22Rv1 (cell line): ENCODE results near the gene ISCA2.

Experiments
- H3K27ac ChIP-seq: fragments of 450-650 bp; 2 replicates; pipeline ENCODE4 v1.5.1; 2017
- ZFX ChIP-seq: fragments of 450-650 bp; IDR thresholded peaks from 2 replicates; pipeline ENCODE4 v1.6.1; 2017; ENCODE audit warnings: antibody characterized with exemption, borderline replicate concordance
- TF ChIP-seq, protein P1 (sequence below): fragments of 450-650 bp; IDR thresholded peaks from 2 replicates; pipeline ENCODE4 v1.5.1; 2017; ENCODE audit warnings: mild to moderate bottlenecking

ISCA2 gene

DNA sequence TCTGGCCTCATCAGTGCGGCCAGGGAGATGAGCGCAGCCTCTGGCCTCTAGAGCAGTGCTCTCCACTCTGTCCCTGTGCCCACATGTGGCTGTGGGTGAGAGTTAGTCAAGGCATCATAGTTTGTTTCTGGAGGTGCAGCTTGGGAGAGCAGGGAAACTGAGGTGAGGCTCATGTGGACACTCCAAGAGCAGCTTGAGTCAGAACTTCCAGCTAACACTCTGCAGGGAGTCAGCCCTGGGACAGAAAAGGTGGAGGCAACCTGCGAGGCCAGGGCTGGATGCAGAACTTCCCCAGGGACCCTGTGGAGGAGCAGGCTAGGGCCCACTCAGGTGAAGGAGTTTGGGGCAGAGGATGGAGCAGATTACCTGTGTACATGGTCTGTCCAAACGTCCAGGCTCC lies 10.8 kb downstream of the ISCA2 start:
- no peak for TF ChIP-seq ZFX
- TF ChIP-seq, protein P1, sequence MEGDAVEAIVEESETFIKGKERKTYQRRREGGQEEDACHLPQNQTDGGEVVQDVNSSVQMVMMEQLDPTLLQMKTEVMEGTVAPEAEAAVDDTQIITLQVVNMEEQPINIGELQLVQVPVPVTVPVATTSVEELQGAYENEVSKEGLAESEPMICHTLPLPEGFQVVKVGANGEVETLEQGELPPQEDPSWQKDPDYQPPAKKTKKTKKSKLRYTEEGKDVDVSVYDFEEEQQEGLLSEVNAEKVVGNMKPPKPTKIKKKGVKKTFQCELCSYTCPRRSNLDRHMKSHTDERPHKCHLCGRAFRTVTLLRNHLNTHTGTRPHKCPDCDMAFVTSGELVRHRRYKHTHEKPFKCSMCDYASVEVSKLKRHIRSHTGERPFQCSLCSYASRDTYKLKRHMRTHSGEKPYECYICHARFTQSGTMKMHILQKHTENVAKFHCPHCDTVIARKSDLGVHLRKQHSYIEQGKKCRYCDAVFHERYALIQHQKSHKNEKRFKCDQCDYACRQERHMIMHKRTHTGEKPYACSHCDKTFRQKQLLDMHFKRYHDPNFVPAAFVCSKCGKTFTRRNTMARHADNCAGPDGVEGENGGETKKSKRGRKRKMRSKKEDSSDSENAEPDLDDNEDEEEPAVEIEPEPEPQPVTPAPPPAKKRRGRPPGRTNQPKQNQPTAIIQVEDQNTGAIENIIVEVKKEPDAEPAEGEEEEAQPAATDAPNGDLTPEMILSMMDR = no peak
- H3K27ac ChIP-seq = no peak overlapping the region

DNA sequence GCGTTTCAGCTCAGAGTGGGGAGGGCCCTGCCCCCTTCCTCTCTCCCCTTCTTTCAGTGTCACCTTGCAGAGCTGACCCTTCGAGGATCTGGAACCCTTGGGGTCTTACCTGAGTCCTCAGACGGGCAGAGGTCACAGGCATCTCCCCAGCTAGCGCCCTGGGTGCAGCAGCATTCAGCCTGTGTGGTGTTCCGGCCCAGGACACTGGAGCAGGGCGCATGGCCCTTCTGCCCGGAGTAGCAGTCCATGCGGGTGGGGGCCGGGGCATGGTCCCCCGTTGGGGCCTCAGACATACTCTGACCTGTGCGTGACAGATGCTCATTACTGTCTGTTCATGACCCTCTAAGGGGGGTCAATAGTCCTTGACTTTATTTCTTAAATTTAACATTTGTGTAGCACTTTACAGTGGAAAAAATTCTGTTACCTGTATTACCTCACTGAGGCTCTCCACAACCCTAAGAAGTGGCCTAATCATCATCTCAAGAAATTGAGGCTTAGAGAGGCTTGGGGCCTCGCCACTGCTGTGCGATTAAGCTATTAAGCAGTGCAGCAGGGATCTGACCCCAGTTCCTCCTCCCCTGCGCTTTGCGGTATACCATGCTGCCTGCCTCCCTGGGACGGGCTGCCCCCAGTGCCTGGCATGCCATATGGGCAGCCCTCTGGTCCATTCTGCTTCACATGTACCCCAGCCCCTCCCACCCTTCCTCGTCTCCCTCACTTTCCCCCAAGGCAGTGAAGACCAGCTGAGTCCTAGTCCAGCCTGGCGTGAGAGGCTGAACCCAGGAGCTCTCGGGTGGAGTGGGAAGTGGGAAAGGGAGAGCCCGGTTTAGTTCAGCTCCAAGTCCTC lies 11.5 kb downstream of the ISCA2 start:
- no peak overlapping the region for H3K27ac ChIP-seq
- TF ChIP-seq ZFX = no peak
- TF ChIP-seq, protein P1 = no peak

DNA sequence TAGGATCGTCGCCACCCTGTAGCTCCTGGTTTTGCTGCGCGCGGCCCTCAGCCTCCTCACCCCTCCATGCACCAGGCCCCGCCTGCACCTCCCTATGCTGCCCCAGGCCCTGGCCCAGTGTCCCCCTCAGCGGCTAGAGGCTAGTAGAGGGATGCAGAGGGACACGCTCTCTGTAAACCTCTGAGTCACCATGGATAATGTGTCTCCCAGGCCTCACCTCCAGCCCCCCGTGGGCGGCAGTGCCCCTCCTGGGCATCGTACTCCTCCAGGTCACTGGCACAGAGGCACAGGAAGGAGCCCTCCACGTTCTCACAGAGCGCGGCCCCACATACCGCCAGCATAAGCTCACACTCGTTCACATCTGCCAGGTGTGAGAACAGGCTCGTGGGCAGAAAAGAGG lies 12.3 kb downstream of the ISCA2 start:
- no peak overlapping the region for H3K27ac ChIP-seq
- TF ChIP-seq ZFX = no peak
- TF ChIP-seq, protein P1 = no peak

DNA sequence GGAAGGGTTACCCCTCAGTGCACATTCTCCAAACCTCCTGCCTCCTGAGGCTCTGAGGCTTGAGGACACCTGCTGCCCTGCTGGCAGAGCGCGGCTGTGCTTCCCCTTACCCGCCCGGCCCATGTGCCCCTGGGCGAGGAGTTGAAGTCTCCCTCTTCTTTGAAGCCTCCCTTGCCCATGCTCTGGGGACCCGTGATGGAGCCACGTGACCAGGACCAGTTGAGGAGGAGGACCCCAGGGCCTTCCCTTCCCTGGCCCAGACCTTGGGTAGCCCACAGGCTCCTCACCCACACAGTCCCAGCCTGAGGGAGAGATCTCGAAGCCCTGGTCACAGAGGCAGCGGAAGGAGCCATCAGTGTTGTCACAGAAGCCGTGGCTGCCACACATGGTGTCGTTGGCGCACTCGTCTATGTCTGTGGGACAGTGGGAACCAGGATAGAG lies 12.9 kb downstream of the ISCA2 start:
- H3K27ac ChIP-seq = no peak overlapping the region
- TF ChIP-seq, protein P1 = no peak
- TF ChIP-seq ZFX = no peak

DNA sequence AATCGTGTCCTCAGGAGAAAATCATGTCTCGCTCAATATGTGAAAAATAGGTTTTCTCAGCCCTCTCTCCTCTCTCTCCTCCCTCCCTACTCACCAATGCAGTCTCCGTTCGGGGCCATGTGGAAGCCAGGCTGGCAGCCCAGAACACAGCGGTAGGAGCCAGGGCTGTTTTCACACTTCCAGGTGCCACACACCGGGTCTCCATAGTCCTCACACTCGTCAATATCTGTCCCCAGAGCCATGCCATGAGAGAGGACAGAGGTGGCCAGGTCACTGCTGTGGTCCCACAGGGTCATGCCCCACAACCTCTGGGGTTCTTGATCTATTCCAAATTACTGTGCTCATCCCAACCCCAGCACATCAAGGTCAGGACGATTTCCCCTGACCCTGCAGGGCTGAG lies 13.5 kb downstream of the ISCA2 start:
- H3K27ac ChIP-seq = no peak overlapping the region
- TF ChIP-seq, protein P1 = no peak
- no peak for TF ChIP-seq ZFX

DNA sequence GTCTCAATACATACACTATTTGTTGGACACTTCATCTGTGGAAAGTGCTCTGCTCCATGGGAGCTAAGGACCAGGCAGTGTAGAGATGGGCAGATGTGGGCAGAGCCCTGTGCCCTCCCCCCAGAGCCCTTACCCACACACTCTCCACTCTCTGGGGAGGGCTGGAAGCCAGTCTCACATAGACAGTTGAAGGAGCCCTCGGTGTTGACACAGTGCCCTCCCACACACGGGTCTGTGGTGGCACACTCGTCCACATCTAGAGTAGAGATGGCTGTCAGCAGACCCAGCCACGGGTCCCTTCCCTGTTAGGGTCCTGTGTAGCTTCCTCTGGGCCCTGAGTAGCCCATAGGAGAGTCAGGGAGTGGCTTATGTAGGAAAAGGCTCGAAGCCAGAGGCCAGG lies 14.3 kb downstream of the ISCA2 start:
- TF ChIP-seq, protein P1 = no peak
- no peak for TF ChIP-seq ZFX
- H3K27ac ChIP-seq = no peak overlapping the region

DNA sequence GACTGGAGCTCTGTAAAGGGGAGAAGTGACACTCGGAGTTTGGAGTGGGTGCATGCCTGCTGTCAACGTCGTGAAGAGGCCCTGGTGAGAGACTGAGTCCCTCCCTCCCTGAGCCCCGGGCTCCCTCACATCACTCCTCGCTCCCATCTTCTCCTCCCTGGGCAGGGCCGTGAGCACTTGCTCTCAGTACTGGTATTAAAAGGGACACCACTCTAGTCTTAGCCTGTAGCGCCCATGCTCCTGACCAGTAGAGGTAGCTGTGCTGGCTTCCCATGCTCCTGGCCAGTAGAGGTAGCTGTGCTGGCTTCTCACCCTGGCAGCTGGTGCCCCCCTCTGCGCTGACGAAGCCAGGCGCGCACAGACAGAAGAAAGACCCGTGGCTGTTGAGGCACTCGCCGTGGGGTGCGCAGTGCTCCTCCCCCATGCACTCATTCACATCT lies 14.7 kb downstream of the ISCA2 start:
- no peak overlapping the region for H3K27ac ChIP-seq
- TF ChIP-seq, protein P1 = peak; percentile 64
- no peak for TF ChIP-seq ZFX
